GM19025 (cell line): Measurements from ENCODE around the gene ASPRV1.

Source experiments
- ATAC-seq: cut with Tn5 transposase; IDR thresholded peaks from one replicate; pipeline ENCODE4 v1.9.1; 2021; ENCODE audit warnings: mild to moderate bottlenecking, low read depth, moderate library complexity; ENCODE audit not compliant: unreplicated experiment

The ASPRV1 gene

GRCh38 chr2:69945441-69945840 is 16.0 kb downstream of the ASPRV1 start:
- no peak for ATAC-seq

- ATAC-seq, result no peak
These were observed 16.7 kb downstream of the ASPRV1 start for GRCh38 chr2:69944756-69945155.

- no peak for ATAC-seq
These were observed 17.4 kb downstream of the ASPRV1 start for GRCh38 chr2:69943843-69944525.

GRCh38 chr2:69943000-69943842 is 18.2 kb downstream of the ASPRV1 start:
- no peak for ATAC-seq

GRCh38 chr2:69940691-69941090 is 20.7 kb downstream of the ASPRV1 start:
- ATAC-seq, result no peak

GRCh38 chr2:69939722-69940121 is 21.7 kb downstream of the ASPRV1 start:
- no peak for ATAC-seq

- ATAC-seq, result no peak
These were observed 23.5 kb downstream of the ASPRV1 start for GRCh38 chr2:69937968-69938367.

GRCh38 chr2:69936906-69937305 is 24.5 kb downstream of the ASPRV1 start:
- no peak for ATAC-seq

GRCh38 chr2:69935011-69935410 is 26.4 kb downstream of the ASPRV1 start:
- no peak for ATAC-seq

GRCh38 chr2:69934614-69934908 is 26.9 kb downstream of the ASPRV1 start:
- no peak for ATAC-seq

- ATAC-seq, result no peak
These were observed 27.4 kb downstream of the ASPRV1 start for GRCh38 chr2:69933839-69934613.

- ATAC-seq, result no peak
These were observed 28.1 kb downstream of the ASPRV1 start for GRCh38 chr2:69933254-69933828.

GRCh38 chr2:69932596-69932922 is 28.9 kb downstream of the ASPRV1 start:
- ATAC-seq, result no peak

- ATAC-seq, result no peak
These were observed 29.4 kb downstream of the ASPRV1 start for GRCh38 chr2:69931832-69932595.

- ATAC-seq, result no peak
These were observed 34.4 kb downstream of the ASPRV1 start for GRCh38 chr2:69926849-69927515.

- no peak for ATAC-seq
These were observed 38.3 kb downstream of the ASPRV1 start for GRCh38 chr2:69923116-69923515.

GRCh38 chr2:69918401-69918800 is 43.0 kb downstream of the ASPRV1 start:
- ATAC-seq, result no peak

GRCh38 chr2:69917852-69918251 is 43.6 kb downstream of the ASPRV1 start:
- ATAC-seq, result no peak

GRCh38 chr2:69916106-69916505 is 45.3 kb downstream of the ASPRV1 start:
- ATAC-seq, result no peak
